Sigmoid colon (tissue), 7 donors: Measurements from ENCODE around the gene SRCIN1. TPM values are rescaled to one million over a fixed set of nuclear protein-coding genes. Genes with fewer than 3 reads are reported as not detected.

Experiments used
- DNase-seq: peaks from one replicate; pipeline ENCODE4 v3.0.0-alpha.2; 2019
- H3K27ac ChIP-seq, 4 donors: fragments of 200-600 bp; sonication (generic); one replicate each; pipeline ENCODE4 v1.5.1; 2016 to 2019; ENCODE audit warnings: mild to moderate bottlenecking in 1 of 4
- H3K27me3 ChIP-seq, 3 donors: fragments of 200-600 bp; sonication (generic); one replicate each; pipeline ENCODE4 v1.5.1; 2019; ENCODE audit warnings: mild to moderate bottlenecking in 1 of 3
- H3K36me3 ChIP-seq, 4 donors: fragments of 200-600 bp; sonication (generic); one replicate each; pipeline ENCODE4 v1.5.1; 2016 to 2019
- H3K4me1 ChIP-seq, 4 donors: fragments of 200-600 bp; sonication (generic); one replicate each; pipeline ENCODE4 v1.5.1; 2017 to 2019
- H3K4me3 ChIP-seq, 4 donors: fragments of 200-600 bp; sonication (generic); one replicate each; pipeline ENCODE4 v1.5.1; 2017 to 2019; ENCODE audit warnings: mild to moderate bottlenecking in 2 of 4, moderate library complexity in 1 of 4
- H3K9me3 ChIP-seq, 4 donors: fragments of 200-600 bp in 3 of 4; sonication (generic) in 3 of 4; one replicate each; pipeline versions ENCODE4 v1.5.1 to v1.6.1; 2013 to 2019
- CTCF ChIP-seq, 4 experiments: fragments of 450-650 bp in 3 of 4; fragments of 200-600 bp in 1 of 4; IDR thresholded peaks; one replicate each; pipeline ENCODE4 v1.5.1; 2016 to 2019; ENCODE audit warnings: antibody characterized with exemption in 4 of 4, mild to moderate bottlenecking in 3 of 4, moderate library complexity in 2 of 4
- EP300 ChIP-seq, 4 donors: sonication (generic); formaldehyde crosslinking; IDR thresholded peaks; one replicate each; pipeline ENCODE4 v1.6.1; 2017; ENCODE audit warnings: antibody characterized with exemption in 4 of 4
- POLR2A ChIP-seq, 2 donors: fragments of 450-650 bp; IDR thresholded peaks; one replicate each; pipeline ENCODE4 v1.6.1; 2016; ENCODE audit warnings: antibody characterized with exemption in 2 of 2, mild to moderate bottlenecking in 2 of 2, moderate library complexity in 2 of 2
- POLR2AphosphoS5 ChIP-seq, 4 donors: sonication (generic); formaldehyde crosslinking; IDR thresholded peaks; one replicate each; pipeline ENCODE4 v1.6.1; 2017; ENCODE audit warnings: antibody characterized with exemption in 4 of 4
- WGBS, 2 donors: extraction: QIAGEN DNeasy Blood & Tissue Kit; methylation state at CpG; one replicate each; pipeline ENCODE4 v1.1.7; 2013; 5-methylcytosine and 5-hydroxymethylcytosine counted together
- intact Hi-C: fragments of 100-400 bp; cut with DNase I; formaldehyde crosslinking; loops from one replicate; pipeline ENCODE4 v1.15.1; 2023
- polyA plus RNA-seq, 3 donors: library from polyadenylated mRNA; stranded (reverse); fragments of 200-250 nt; gene quantifications; one replicate each; pipeline ENCODE4 v1.2.3, GENCODE V29; 2013
- total RNA-seq, 4 donors: library from RNA; depleted of rRNA; stranded (reverse); fragments of >200 nt; gene quantifications; one replicate each; pipeline ENCODE4 v1.1.0, GENCODE V29; 2016
- donor health status: healthy with polysubstance abuse.
- donor health status: Bipolar disorder and iron deficiency.
- donor health status: healthy.

The SRCIN1 gene
- total and polyA plus RNA-seq, 7 donors: 0.81 to 9.4 (median 1.3) TPM; not detected in 1

GRCh38 chr17:38549285-38549684 is 56.5 kb downstream of the SRCIN1 start:
- 80 to 81% methylated on average over 4 of the region's 4 CpGs for WGBS, 2 donors
- intact Hi-C loops: no loop called here
- DNase-seq: no peak
- H3K9me3 ChIP-seq: no peaks in the 10 kb centered on the region
- no peak overlapping the region for H3K27ac ChIP-seq
- H3K4me1 ChIP-seq: no peaks in the 10 kb centered on the region
- no peaks in the 10 kb centered on the region for H3K36me3 ChIP-seq
- no peak overlapping the region for H3K4me3 ChIP-seq
- no peaks in the 10 kb centered on the region for H3K27me3 ChIP-seq
- no peak for TF ChIP-seq POLR2AphosphoS5 (IDR thresholded peaks at IDR 0.05)
- no peak for TF ChIP-seq EP300 (IDR thresholded peaks at IDR 0.05)
- TF ChIP-seq POLR2A (IDR thresholded peaks at IDR 0.05): no peak
- no peak for TF ChIP-seq CTCF (IDR thresholded peaks at IDR 0.05)

- H3K9me3 ChIP-seq: no peaks in the 10 kb centered on the region
- H3K27ac ChIP-seq: no peak overlapping the region
- H3K36me3 ChIP-seq: no peaks in the 10 kb centered on the region
- intact Hi-C loops: no loop called here
- no peak overlapping the region for H3K4me3 ChIP-seq
- no peaks in the 10 kb centered on the region for H3K27me3 ChIP-seq
- DNase-seq: no peak
- no peaks in the 10 kb centered on the region for H3K4me1 ChIP-seq
- TF ChIP-seq POLR2A (IDR thresholded peaks at IDR 0.05) (no peak), EP300 (IDR thresholded peaks at IDR 0.05) (no peak), POLR2AphosphoS5 (IDR thresholded peaks at IDR 0.05) (no peak), CTCF (IDR thresholded peaks at IDR 0.05) (no peak)
- 75 to 87% methylated on average over 12 of the region's 12 CpGs for WGBS, 2 donors
Measured at GRCh38 chr17:38547444-38547843, 58.3 kb downstream of the SRCIN1 start.

- DNase-seq: no peak
- no peaks in the 10 kb centered on the region for H3K36me3 ChIP-seq
- TF ChIP-seq EP300 (IDR thresholded peaks at IDR 0.05) (no peak), POLR2AphosphoS5 (IDR thresholded peaks at IDR 0.05) (no peak), CTCF (IDR thresholded peaks at IDR 0.05) (no peak), POLR2A (IDR thresholded peaks at IDR 0.05) (no peak)
Measured at GRCh38 chr17:38546396-38546795, 59.4 kb downstream of the SRCIN1 start.

GRCh38 chr17:38545531-38546225 is 60.1 kb downstream of the SRCIN1 start:
- WGBS, 2 donors: 87% methylated on average over 12 of the region's 12 CpGs
- no peaks in the 10 kb centered on the region for H3K4me1 ChIP-seq
- no peaks in the 10 kb centered on the region for H3K27me3 ChIP-seq

More at GRCh38 chr17:38546396-38546795, 59.4 kb downstream of the SRCIN1 start:
- H3K4me1 ChIP-seq: no peaks in the 10 kb centered on the region
- 89 to 90% methylated on average over 11 of the region's 11 CpGs for WGBS, 2 donors
- no peaks in the 10 kb centered on the region for H3K9me3 ChIP-seq
- no peak overlapping the region for H3K4me3 ChIP-seq
- no peak overlapping the region for H3K27ac ChIP-seq
- H3K27me3 ChIP-seq: no peaks in the 10 kb centered on the region
- intact Hi-C loops: no loop called here

More at GRCh38 chr17:38545531-38546225, 60.1 kb downstream of the SRCIN1 start:
- Histone ChIP-seq H3K36me3 (no peaks in the 10 kb centered on the region), H3K4me3 (no peak overlapping the region), H3K9me3 (no peaks in the 10 kb centered on the region), H3K27ac (no peak overlapping the region)
- intact Hi-C loops: no loop called here
- TF ChIP-seq POLR2A (IDR thresholded peaks at IDR 0.05) (no peak), POLR2AphosphoS5 (IDR thresholded peaks at IDR 0.05) (no peak), EP300 (IDR thresholded peaks at IDR 0.05) (no peak), CTCF (IDR thresholded peaks at IDR 0.05) (no peak)
- no peak for DNase-seq
